ENCODE data around the gene SLC30A5.

Gene SLC30A5

DNA sequence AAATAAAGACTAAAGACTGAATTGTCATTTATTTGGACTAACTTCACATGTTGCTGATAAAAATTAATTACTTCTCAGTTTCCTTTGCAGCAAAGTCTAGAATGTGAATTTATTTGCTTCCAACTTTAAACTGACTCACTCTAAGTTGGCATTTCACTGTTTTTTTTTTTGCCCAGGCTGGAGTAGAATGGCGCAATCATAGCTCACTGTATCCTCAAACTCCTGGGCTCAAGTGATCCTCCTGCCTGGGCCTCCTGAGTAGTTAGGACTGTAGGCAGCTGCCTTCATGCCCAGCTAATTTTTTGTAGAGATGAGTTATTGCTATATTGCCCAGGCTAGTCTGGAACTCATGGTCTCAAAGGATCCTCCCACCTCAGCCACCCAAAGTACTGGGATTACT is 76.7 kb downstream of the SLC30A5 start:
- DNase-seq (ENCODE audit: low read depth in 1 of 2, low spot score in 1 of 2), result no peak
- TF ChIP-seq, protein P1, sequence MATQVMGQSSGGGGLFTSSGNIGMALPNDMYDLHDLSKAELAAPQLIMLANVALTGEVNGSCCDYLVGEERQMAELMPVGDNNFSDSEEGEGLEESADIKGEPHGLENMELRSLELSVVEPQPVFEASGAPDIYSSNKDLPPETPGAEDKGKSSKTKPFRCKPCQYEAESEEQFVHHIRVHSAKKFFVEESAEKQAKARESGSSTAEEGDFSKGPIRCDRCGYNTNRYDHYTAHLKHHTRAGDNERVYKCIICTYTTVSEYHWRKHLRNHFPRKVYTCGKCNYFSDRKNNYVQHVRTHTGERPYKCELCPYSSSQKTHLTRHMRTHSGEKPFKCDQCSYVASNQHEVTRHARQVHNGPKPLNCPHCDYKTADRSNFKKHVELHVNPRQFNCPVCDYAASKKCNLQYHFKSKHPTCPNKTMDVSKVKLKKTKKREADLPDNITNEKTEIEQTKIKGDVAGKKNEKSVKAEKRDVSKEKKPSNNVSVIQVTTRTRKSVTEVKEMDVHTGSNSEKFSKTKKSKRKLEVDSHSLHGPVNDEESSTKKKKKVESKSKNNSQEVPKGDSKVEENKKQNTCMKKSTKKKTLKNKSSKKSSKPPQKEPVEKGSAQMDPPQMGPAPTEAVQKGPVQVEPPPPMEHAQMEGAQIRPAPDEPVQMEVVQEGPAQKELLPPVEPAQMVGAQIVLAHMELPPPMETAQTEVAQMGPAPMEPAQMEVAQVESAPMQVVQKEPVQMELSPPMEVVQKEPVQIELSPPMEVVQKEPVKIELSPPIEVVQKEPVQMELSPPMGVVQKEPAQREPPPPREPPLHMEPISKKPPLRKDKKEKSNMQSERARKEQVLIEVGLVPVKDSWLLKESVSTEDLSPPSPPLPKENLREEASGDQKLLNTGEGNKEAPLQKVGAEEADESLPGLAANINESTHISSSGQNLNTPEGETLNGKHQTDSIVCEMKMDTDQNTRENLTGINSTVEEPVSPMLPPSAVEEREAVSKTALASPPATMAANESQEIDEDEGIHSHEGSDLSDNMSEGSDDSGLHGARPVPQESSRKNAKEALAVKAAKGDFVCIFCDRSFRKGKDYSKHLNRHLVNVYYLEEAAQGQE (IDR thresholded peaks at IDR 0.05; ENCODE audit: insufficient replicate concordance, low read depth), result no peak
- TF ChIP-seq GABPA (IDR thresholded peaks at IDR 0.05; ENCODE audit: low read depth) (no peak), SPI1 (IDR thresholded peaks at IDR 0.05; ENCODE audit: borderline replicate concordance, low read depth) (no peak)
- TF ChIP-seq, protein P2, sequence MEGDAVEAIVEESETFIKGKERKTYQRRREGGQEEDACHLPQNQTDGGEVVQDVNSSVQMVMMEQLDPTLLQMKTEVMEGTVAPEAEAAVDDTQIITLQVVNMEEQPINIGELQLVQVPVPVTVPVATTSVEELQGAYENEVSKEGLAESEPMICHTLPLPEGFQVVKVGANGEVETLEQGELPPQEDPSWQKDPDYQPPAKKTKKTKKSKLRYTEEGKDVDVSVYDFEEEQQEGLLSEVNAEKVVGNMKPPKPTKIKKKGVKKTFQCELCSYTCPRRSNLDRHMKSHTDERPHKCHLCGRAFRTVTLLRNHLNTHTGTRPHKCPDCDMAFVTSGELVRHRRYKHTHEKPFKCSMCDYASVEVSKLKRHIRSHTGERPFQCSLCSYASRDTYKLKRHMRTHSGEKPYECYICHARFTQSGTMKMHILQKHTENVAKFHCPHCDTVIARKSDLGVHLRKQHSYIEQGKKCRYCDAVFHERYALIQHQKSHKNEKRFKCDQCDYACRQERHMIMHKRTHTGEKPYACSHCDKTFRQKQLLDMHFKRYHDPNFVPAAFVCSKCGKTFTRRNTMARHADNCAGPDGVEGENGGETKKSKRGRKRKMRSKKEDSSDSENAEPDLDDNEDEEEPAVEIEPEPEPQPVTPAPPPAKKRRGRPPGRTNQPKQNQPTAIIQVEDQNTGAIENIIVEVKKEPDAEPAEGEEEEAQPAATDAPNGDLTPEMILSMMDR (IDR thresholded peaks at IDR 0.05; ENCODE audit: insufficient read depth, low read length), result no peak
- no peaks in the 10 kb centered on the region for H3K27me3 ChIP-seq (ENCODE audit: insufficient read depth, poor library complexity, severe bottlenecking)
- no peak overlapping the region for H3K27ac ChIP-seq (replicated peaks)
- H3K4me3 ChIP-seq (replicated peaks; ENCODE audit: insufficient read depth, low read length), result no peak overlapping the region

DNA sequence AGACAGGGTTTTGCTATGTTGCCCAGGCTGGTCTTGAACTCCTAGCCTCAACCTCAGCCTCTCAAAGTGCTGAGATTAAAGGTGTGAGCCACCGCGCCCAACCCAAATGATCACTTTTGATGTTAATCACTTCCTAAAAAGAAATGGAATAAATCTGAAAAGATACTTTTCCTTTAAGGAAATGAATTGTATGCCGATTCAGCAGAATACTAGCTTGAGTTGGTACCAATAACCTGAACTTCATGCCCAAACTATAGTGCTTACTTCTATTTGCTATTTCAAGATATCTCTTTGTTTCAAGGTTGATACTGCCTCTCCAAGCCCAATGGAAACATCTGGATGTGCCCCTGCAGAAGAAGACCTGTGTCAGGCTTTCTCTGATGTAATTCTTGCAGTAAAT is 77.2 kb downstream of the SLC30A5 start:
- no peaks in the 10 kb centered on the region for H3K27me3 ChIP-seq (ENCODE audit: insufficient read depth, poor library complexity, severe bottlenecking)
- no peak overlapping the region for H3K27ac ChIP-seq (replicated peaks)
- TF ChIP-seq SPI1 (IDR thresholded peaks at IDR 0.05; ENCODE audit: borderline replicate concordance, low read depth), result no peak
- no peak for TF ChIP-seq GABPA (IDR thresholded peaks at IDR 0.05; ENCODE audit: low read depth)
- H3K4me3 ChIP-seq (replicated peaks; ENCODE audit: insufficient read depth, low read length), result no peak overlapping the region
- no peak for DNase-seq (ENCODE audit: low read depth in 1 of 2, low spot score in 1 of 2)
